ENCODE results near the gene CAPG.

Gene CAPG

GRCh38 chr2:85439025-85439472 is 28.9 kb upstream of the CAPG start:
- H3K9ac ChIP-seq (ENCODE audit: low read length in 5 of 5), result peak overlapping the region in 2 of 5 donors; percentile 35 to 70
- no peaks in the 10 kb centered on the region for H3K27me3 ChIP-seq (ENCODE audit: control insufficient read depth in 5 of 5, insufficient read depth in 4 of 5, low read length in 5 of 5)
- no peaks in the 10 kb centered on the region for H3K36me3 ChIP-seq (ENCODE audit: control insufficient read depth in 5 of 5, insufficient read depth in 5 of 5, low read length in 5 of 5)
- no peaks in the 10 kb centered on the region for H3K9me3 ChIP-seq (ENCODE audit: control insufficient read depth in 5 of 5, low read length in 5 of 5)
- peak overlapping the region; percentile 72 for H3K27ac ChIP-seq (ENCODE audit: low read depth, low read length)
- H3K4me1 ChIP-seq (ENCODE audit: control insufficient read depth in 5 of 5, insufficient read depth in 5 of 5, low read length in 5 of 5), result peaks cover 2 to 49% (median 31%) of the 10 kb centered on the region in 5 donors
- no peak overlapping the region for H3K4me3 ChIP-seq (ENCODE audit: low read depth in 1 of 5, low read length in 5 of 5)

- Histone ChIP-seq H3K4me3 (ENCODE audit: low read depth in 1 of 5, low read length in 5 of 5) (peak overlapping the region; percentile 50 to 73 (median 53)), H3K27ac (ENCODE audit: low read depth, low read length) (peak overlapping the region; percentile 72), H3K36me3 (ENCODE audit: control insufficient read depth in 5 of 5, insufficient read depth in 5 of 5, low read length in 5 of 5) (no peaks in the 10 kb centered on the region), H3K9me3 (ENCODE audit: control insufficient read depth in 5 of 5, low read length in 5 of 5) (no peaks in the 10 kb centered on the region), H3K27me3 (ENCODE audit: control insufficient read depth in 5 of 5, insufficient read depth in 4 of 5, low read length in 5 of 5) (no peaks in the 10 kb centered on the region), H3K4me1 (ENCODE audit: control insufficient read depth in 5 of 5, insufficient read depth in 5 of 5, low read length in 5 of 5) (peaks cover 4 to 55% (median 37%) of the 10 kb centered on the region in 5 donors), H3K9ac (ENCODE audit: low read length in 5 of 5) (peak overlapping the region; percentile 35 to 76 (median 70))
Observed at GRCh38 chr2:85438201-85439024, 28.2 kb upstream of the CAPG start.

- peak overlapping the region in 4 of 5 donors; percentile 54 to 76 (median 73) for H3K9ac ChIP-seq (ENCODE audit: low read length in 5 of 5)
- peak overlapping the region; percentile 72 for H3K27ac ChIP-seq (ENCODE audit: low read depth, low read length)
- no peaks in the 10 kb centered on the region for H3K36me3 ChIP-seq (ENCODE audit: control insufficient read depth in 5 of 5, insufficient read depth in 5 of 5, low read length in 5 of 5)
- no peaks in the 10 kb centered on the region for H3K9me3 ChIP-seq (ENCODE audit: control insufficient read depth in 5 of 5, low read length in 5 of 5)
- H3K27me3 ChIP-seq (ENCODE audit: control insufficient read depth in 5 of 5, insufficient read depth in 4 of 5, low read length in 5 of 5), result no peaks in the 10 kb centered on the region
- H3K4me1 ChIP-seq (ENCODE audit: control insufficient read depth in 5 of 5, insufficient read depth in 5 of 5, low read length in 5 of 5), result peaks cover 4 to 57% (median 41%) of the 10 kb centered on the region in 5 donors
- peak overlapping the region; percentile 50 to 73 (median 53) for H3K4me3 ChIP-seq (ENCODE audit: low read depth in 1 of 5, low read length in 5 of 5)
Observed at GRCh38 chr2:85437488-85438200, 27.5 kb upstream of the CAPG start.

- peak overlapping the region; percentile 72 for H3K27ac ChIP-seq (ENCODE audit: low read depth, low read length)
- peak overlapping the region in 3 of 5 donors; percentile 17 to 53 (median 52) for H3K4me3 ChIP-seq (ENCODE audit: low read depth in 1 of 5, low read length in 5 of 5)
- no peaks in the 10 kb centered on the region for H3K27me3 ChIP-seq (ENCODE audit: control insufficient read depth in 5 of 5, insufficient read depth in 4 of 5, low read length in 5 of 5)
- H3K9ac ChIP-seq (ENCODE audit: low read length in 5 of 5), result peak overlapping the region in 4 of 5 donors; percentile 54 to 76 (median 68)
- peaks cover 4 to 57% (median 41%) of the 10 kb centered on the region in 5 donors for H3K4me1 ChIP-seq (ENCODE audit: control insufficient read depth in 5 of 5, insufficient read depth in 5 of 5, low read length in 5 of 5)
- H3K9me3 ChIP-seq (ENCODE audit: control insufficient read depth in 5 of 5, low read length in 5 of 5), result no peaks in the 10 kb centered on the region
- no peaks in the 10 kb centered on the region for H3K36me3 ChIP-seq (ENCODE audit: control insufficient read depth in 5 of 5, insufficient read depth in 5 of 5, low read length in 5 of 5)
Observed at GRCh38 chr2:85436836-85437487, 26.8 kb upstream of the CAPG start.

DNA sequence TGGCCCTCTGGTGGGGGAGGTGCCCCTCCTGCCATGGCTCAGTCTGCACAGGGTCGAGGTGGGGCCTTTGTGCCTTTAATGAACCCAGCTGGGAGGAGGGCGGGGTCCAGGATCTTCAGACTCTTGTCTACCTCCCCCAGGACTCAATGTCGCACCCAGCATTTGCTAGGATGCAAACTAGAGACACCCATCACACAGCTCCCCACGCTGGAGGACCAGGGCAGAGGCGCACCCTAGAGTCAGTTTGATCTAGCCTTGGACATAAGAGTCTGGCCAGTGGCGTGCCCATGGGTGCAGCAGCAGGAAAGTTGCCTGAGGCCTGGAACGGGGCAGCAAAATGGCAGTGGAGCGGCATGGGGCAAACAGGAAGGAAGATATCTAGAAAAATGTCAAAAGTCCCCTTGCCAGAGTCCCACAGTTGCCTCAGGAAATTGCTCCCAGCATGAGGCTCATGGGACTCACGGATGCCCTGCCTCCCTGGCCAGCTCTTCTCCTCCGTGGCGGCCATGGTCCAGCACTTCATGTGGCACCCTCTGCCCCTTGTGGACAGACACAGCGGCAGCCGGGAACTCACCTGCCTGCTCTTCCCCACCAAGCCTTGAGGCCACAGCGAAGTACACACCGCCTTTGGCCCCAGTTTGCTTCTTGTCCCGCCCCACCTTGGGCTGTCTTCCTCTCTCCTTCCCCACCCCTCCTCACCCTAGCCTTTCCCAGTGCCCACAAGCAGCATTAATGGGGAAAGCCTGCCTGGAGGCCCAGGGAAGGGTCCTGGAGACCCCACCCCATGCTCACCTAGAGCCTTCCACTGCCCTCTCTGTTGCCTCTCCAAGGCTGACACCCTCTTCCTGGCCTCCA is 26.0 kb upstream of the CAPG start:
- H3K27ac ChIP-seq (ENCODE audit: low read depth, low read length), result peak overlapping the region; percentile 72
- H3K4me1 ChIP-seq (ENCODE audit: control insufficient read depth in 5 of 5, insufficient read depth in 5 of 5, low read length in 5 of 5), result peaks cover 4 to 55% (median 41%) of the 10 kb centered on the region in 5 donors
- H3K9ac ChIP-seq (ENCODE audit: low read length in 5 of 5), result no peak overlapping the region
- H3K4me3 ChIP-seq (ENCODE audit: low read depth in 1 of 5, low read length in 5 of 5), result no peak overlapping the region
- H3K36me3 ChIP-seq (ENCODE audit: control insufficient read depth in 5 of 5, insufficient read depth in 5 of 5, low read length in 5 of 5), result no peaks in the 10 kb centered on the region
- no peaks in the 10 kb centered on the region for H3K27me3 ChIP-seq (ENCODE audit: control insufficient read depth in 5 of 5, insufficient read depth in 4 of 5, low read length in 5 of 5)
- no peaks in the 10 kb centered on the region for H3K9me3 ChIP-seq (ENCODE audit: control insufficient read depth in 5 of 5, low read length in 5 of 5)

DNA sequence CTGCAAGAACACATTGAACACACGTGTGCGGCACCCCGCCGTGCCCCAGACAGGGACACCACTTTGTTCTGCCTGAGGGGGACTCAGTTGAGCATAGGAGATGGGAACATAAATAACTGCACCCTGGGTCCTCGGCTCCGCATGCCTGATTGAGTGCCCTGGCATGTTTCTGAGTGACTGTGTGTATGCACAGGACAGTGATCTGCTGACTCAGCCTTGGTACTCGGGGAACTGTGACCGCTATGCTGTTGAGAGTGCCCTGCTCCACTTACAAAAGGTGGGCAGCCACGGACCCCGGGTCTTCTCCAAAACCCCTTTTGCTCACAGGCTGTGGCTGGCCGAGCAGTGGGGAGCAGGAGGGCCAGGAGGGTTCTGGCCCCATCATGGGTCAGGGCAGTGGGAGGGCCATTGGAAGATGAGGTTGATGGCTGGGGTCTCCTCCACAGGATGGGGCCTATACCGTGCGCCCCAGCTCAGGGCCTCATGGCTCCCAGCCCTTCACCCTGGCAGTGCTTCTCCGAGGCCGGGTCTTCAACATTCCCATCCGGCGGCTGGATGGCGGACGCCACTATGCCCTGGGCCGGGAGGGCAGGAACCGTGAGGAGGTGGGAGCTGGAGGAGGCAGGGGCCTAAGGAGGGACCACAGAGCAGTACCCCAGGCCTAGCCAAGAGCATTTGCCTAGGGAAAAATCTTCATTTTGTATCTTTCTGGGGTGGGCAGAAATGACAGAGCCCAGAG is 25.2 kb upstream of the CAPG start:
- H3K4me1 ChIP-seq (ENCODE audit: control insufficient read depth in 5 of 5, insufficient read depth in 5 of 5, low read length in 5 of 5), result peaks cover 4 to 55% (median 41%) of the 10 kb centered on the region in 5 donors
- no peak overlapping the region for H3K9ac ChIP-seq (ENCODE audit: low read length in 5 of 5)
- H3K36me3 ChIP-seq (ENCODE audit: control insufficient read depth in 5 of 5, insufficient read depth in 5 of 5, low read length in 5 of 5), result no peaks in the 10 kb centered on the region
- no peaks in the 10 kb centered on the region for H3K27me3 ChIP-seq (ENCODE audit: control insufficient read depth in 5 of 5, insufficient read depth in 4 of 5, low read length in 5 of 5)
- no peak overlapping the region for H3K27ac ChIP-seq (ENCODE audit: low read depth, low read length)
- H3K9me3 ChIP-seq (ENCODE audit: control insufficient read depth in 5 of 5, low read length in 5 of 5), result no peaks in the 10 kb centered on the region
- H3K4me3 ChIP-seq (ENCODE audit: low read depth in 1 of 5, low read length in 5 of 5), result no peak overlapping the region

GRCh38 chr2:85434696-85435095 is 24.5 kb upstream of the CAPG start:
- Histone ChIP-seq H3K36me3 (ENCODE audit: control insufficient read depth in 5 of 5, insufficient read depth in 5 of 5, low read length in 5 of 5) (no peaks in the 10 kb centered on the region), H3K27ac (ENCODE audit: low read depth, low read length) (no peak overlapping the region), H3K4me1 (ENCODE audit: control insufficient read depth in 5 of 5, insufficient read depth in 5 of 5, low read length in 5 of 5) (peaks cover 4 to 55% (median 41%) of the 10 kb centered on the region in 5 donors), H3K4me3 (ENCODE audit: low read depth in 1 of 5, low read length in 5 of 5) (no peak overlapping the region), H3K27me3 (ENCODE audit: control insufficient read depth in 5 of 5, insufficient read depth in 4 of 5, low read length in 5 of 5) (no peaks in the 10 kb centered on the region), H3K9ac (ENCODE audit: low read length in 5 of 5) (no peak overlapping the region), H3K9me3 (ENCODE audit: control insufficient read depth in 5 of 5, low read length in 5 of 5) (no peaks in the 10 kb centered on the region)

DNA sequence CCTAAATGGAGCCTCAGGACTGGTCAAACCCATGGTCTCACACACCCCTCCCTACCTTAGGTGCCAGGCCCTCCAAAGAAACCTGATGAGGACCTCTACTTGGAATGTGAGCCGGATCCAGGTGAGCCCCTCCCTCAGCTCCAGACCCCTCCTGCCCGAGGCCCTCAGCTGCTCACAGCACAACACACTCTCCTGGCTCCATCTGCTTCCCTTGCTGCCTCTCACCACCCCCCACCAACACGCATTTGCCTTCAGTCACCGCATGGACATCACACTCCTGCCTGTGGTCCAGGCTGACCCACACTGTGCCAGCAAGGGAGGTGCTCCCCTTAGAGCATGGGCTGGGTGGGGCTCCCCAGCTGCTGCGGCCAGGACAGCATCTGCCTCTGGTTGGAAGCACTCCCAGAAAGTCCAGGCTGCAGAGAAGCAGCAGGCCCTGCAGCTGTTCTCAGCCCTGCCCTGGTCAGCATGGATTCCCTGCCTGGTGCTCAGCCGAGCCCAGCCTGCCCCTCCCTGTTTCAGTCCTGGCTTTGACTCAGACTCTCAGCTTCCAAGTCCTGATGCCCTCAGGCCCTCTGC is 23.4 kb upstream of the CAPG start:
- Histone ChIP-seq H3K27me3 (ENCODE audit: control insufficient read depth in 5 of 5, insufficient read depth in 4 of 5, low read length in 5 of 5) (no peaks in the 10 kb centered on the region), H3K4me3 (ENCODE audit: low read depth in 1 of 5, low read length in 5 of 5) (no peak overlapping the region), H3K4me1 (ENCODE audit: control insufficient read depth in 5 of 5, insufficient read depth in 5 of 5, low read length in 5 of 5) (peaks cover 4 to 48% (median 36%) of the 10 kb centered on the region in 5 donors), H3K36me3 (ENCODE audit: control insufficient read depth in 5 of 5, insufficient read depth in 5 of 5, low read length in 5 of 5) (no peaks in the 10 kb centered on the region), H3K9ac (ENCODE audit: low read length in 5 of 5) (peak overlapping the region in 1 of 5 donors; percentile 7), H3K9me3 (ENCODE audit: control insufficient read depth in 5 of 5, low read length in 5 of 5) (no peaks in the 10 kb centered on the region), H3K27ac (ENCODE audit: low read depth, low read length) (no peak overlapping the region)

All from subcutaneous abdominal adipose tissue (tissue), 5 donors.